Medulla oblongata (tissue), 1 donor: ENCODE results near the gene MTERF4.

Experiments
- DNase-seq: peaks from one replicate; pipeline ENCODE4 v3.0.0-alpha.2; 2015; ENCODE audit errors: extremely low spot score

MTERF4 gene

DNA sequence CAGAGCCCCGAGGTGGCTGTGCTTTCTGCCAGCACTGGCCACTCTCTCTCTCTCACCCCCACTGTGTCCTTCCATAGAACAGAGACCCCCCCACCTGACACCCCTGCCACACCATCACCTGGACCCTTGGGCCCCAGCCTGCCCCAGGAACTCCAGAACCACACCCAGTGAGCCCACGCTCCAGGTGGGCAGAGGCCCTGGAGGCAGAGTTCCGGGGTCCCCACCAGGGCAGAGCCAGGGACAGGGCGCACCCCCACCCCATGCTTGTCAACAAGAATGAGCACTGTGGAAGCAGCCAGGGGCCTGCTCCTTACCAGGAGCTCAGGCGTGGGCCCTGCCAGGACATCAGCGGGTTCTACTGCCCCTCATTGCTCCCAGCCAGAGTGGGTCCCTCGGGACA, 32.6 kb upstream of the MTERF4 start:
- DNase-seq = no peak

DNA sequence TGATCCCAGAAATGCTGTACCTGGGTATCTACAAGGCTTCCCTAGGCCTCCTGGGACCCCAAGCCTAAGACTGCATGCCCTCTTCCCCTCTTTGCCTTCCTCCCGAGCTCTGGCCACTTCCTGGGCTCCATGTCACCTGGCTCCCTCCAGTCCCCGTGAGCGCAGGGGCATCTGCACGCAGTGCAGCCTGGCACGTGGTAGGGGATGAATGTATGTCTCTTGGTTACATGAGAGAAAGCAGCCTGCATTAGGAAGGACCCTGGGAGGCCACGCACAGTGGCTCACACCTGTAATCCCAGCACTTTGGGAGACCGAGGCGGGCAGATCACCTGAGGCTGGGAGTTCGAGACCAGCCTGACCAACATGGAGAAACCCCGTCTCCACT, 31.3 kb upstream of the MTERF4 start:
- no peak for DNase-seq

GRCh38 chr2:241132538-241133435, 30.7 kb upstream of the MTERF4 start:
- DNase-seq = no peak

- no peak for DNase-seq
Observed at GRCh38 chr2:241131531-241131930, 29.4 kb upstream of the MTERF4 start.

DNA sequence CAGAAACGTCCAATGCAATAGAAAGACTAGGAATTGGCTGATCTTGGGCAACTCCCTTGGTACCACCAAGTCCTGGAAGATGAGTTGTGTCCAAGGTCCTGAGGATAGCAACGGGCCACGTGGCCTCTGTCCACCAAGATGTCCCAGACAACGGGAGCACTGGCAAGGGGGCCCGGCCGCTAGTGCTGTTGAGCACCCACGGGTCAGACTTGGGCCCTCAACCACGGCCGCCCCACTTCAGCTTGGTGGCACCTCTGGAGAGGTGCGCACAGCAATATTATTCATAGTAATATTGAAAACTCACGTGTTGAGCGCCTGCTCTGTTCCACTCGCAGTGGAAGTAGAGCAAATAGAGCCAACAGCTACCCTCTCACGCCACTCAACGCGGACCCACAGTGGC, 28.2 kb upstream of the MTERF4 start:
- no peak for DNase-seq

DNA sequence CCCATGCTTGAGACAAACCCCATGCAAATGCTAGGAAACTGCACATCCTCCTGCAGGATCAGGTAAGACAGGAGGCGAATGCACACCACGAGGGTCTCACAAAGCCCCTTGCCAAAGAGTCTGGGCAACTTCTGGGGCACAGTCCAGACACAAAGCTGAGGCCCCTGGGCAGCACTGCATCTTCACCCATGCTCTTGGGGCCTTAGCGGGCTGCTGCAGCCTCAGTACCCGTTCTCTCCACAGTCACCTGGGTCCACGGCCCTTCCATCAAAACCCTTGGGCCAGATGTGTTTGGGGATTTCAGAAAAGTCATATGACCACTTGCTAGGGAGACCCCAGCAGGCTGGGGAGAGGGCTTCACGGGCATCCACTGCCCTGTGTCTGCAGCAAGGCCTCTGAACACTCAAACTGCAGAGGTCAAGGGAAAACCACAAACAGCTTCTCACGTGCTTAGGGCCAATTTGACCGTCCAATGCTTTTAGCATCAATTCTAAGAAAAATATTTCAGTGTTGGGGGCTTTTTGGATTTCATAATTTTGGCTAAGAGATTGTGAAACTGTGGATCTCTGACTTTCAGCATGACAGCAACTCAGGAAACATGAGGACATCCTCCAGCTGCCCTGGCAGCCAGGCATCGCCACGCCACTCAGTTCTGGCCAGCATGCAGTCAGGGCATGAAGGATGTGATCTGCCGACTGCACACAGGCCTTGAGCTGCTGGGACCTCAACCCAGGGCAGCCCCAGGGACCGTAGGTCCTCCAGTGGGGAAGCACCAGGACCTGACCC, 27.2 kb upstream of the MTERF4 start:
- DNase-seq = no peak

GRCh38 chr2:241128266-241128665, 26.2 kb upstream of the MTERF4 start:
- DNase-seq = no peak

GRCh38 chr2:241126771-241127202, 24.7 kb upstream of the MTERF4 start:
- no peak for DNase-seq

DNA sequence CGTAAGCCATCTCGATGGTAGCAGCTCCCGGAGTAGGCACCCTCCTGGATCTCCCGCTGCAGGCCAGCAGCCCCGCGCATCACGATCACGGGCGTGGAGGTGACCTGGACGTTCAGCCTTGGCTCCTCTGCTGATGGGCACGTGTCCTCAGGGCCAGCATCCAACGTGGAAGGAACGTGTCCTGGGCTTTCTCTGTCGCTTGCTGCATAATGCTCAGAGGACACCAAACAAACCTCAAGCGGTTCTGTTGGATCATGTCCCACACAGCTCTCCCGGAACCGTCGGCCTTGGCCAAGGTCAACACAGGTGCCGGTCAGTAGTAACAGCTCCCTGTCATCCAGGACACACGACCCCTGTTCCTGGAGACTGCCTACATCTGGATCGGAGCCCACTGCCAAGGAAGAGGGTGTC, 24.1 kb upstream of the MTERF4 start:
- DNase-seq = no peak

GRCh38 chr2:241125626-241126025, 23.5 kb upstream of the MTERF4 start:
- DNase-seq = no peak

- peak; percentile 7 for DNase-seq
Observed at GRCh38 chr2:241123816-241124536, 21.9 kb upstream of the MTERF4 start.

- no peak for DNase-seq
Observed at GRCh38 chr2:241122376-241123002, 20.4 kb upstream of the MTERF4 start.

GRCh38 chr2:241121008-241121407, 18.9 kb upstream of the MTERF4 start:
- DNase-seq = no peak

DNA sequence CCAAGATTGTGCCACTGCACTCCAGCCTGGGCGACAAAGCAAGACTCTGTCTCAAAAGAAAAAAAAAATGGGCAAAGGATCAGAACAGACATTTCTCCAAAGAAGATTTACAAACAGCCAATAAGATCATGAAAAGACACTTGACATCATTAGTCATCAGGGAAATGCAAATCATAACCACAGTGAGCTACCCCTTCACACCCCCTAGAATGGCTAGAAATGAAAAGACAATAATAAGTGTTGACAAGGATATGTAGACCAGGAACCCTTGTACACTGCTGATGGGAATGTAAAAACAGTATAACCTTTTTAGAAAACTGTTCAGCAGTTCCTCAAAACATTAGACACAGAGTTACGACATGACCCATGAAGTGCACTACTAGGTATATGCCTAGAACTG, 18.4 kb upstream of the MTERF4 start:
- no peak for DNase-seq

- no peak for DNase-seq
Observed at GRCh38 chr2:241118737-241119505, 16.8 kb upstream of the MTERF4 start.

DNA sequence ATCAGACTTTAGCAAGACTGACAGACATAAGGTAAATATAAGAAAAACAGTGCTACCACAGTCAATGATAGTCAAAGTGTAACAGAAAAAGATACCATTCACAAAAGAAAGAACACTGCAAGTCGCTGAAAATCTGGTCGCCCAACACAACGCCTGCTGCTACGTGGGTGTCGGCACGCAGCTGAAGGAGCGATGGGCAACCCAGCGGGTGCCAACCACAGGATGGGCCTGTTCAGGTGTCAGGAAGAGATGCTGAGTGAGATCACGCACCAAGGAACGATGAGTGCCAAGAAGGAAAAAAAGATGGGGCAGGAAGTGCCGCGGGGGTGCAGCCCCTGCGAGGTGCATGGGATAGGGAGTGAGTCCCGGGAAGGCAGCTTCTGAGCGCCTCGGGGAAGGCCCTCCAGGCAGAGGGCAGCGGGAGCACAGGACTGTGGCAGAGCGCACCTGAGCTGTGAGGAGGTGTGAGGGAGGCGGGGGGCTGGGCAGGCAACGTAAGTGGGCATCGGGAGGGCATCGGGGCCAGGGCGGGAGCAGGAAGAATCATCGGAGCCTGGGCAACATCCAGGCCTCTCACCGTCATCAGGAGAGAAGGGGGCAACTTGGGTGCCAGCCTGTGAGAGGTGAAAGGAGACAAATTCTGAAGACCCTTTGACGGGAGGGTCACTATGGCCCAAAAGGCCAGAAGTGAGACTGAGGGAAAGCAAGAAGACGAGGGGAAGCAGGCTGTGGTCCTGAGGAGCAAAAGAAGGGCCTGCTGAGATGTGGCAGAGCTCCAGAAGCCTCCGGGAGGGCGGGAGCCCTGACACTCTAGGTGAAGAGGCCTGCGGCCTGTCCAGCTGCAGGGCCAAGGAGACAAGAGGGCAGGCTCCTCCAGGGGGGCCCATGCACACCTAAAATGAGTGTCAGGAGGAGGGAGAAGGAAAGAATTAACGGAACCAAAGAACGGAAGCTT, 14.8 kb upstream of the MTERF4 start:
- no peak for DNase-seq

DNA sequence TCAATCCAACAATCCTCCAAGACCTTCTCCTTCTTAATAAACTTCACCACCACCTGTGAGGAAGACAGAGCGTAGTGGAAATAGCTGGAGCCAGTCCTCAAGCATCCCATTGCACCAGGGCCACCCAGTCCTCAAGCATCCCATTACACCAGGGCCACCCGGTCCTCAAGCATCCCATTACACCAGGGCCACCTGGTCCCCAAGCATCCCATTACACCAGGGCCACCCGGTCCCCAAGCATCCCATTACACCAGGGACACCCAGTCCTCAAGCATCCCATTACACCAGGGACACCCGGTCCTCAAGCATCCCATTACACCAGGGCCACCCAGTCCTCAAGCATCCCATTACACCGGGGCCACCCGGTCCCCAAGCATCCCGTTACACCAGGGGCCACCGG, 13.3 kb upstream of the MTERF4 start:
- DNase-seq = no peak

- no peak for DNase-seq
Observed at GRCh38 chr2:241114836-241115235, 12.7 kb upstream of the MTERF4 start.

GRCh38 chr2:241112592-241112991, 10.5 kb upstream of the MTERF4 start:
- DNase-seq = no peak

- DNase-seq = no peak
Observed at GRCh38 chr2:241112046-241112445, 10.0 kb upstream of the MTERF4 start.
